AG04450 (cell line): ENCODE measurements around the gene ITGA5. TPM values are rescaled to one million over a fixed set of nuclear protein-coding genes. Genes with fewer than 3 reads are reported as not detected.

Experiments used
- CTCF ChIA-PET: fragments of 300-600, 350-600 bp; formaldehyde crosslinking; extraction: SDS; loops from one replicate; lab custom pipeline; 2022; ENCODE audit warnings: antibody characterized with exemption, inconsistent platforms; lab: Charles Lee
- POLR2A ChIA-PET: fragments of 350-600 bp; formaldehyde crosslinking; extraction: SDS; loops from one replicate; lab custom pipeline; 2021; ENCODE audit warnings: antibody characterized with exemption, inconsistent platforms; lab: Yijun Ruan, JAX
- DNase-seq: peaks from one replicate; pipeline ENCODE4 v3.0.0-alpha.2; 2011; ENCODE audit warnings: low read depth, low spot score
- H3K27ac ChIP-seq: one replicate; pipeline ENCODE4 v1.5.1; 2012; ENCODE audit warnings: low read depth, low read length, control low read depth
- H3K27me3 ChIP-seq: one replicate; pipeline ENCODE4 v1.6.0; 2012; ENCODE audit warnings: low read length; ENCODE audit not compliant: control insufficient read depth, insufficient read depth
- H3K4me3 ChIP-seq: 2 replicates; pipeline ENCODE4 v1.5.1; 2011; ENCODE audit warnings: mild to moderate bottlenecking, low read depth, low read length, control low read depth
- H3K9me3 ChIP-seq: 2 replicates; pipeline ENCODE4 v1.5.1; 2012; ENCODE audit warnings: low read length; ENCODE audit not compliant: control insufficient read depth, insufficient read depth
- CTCF ChIP-seq: IDR thresholded peaks from 2 replicates; pipeline ENCODE4 v1.5.1; 2011; ENCODE audit warnings: low read depth, low read length, control low read depth, inconsistent platforms
- polyA plus RNA-seq: library from polyadenylated mRNA; depleted of rRNA; stranded (reverse); fragments of >200 nt; gene quantifications from 2 replicates; pipeline ENCODE4 v1.2.3, GENCODE V29; 2011; rRNA removed

The ITGA5 gene
- polyA plus RNA-seq, 1 experiment: 160 TPM

GRCh38 chr12:54351341-54351740 is 67.7 kb downstream of the ITGA5 start:
- H3K4me3 ChIP-seq: no peak overlapping the region
- peak overlapping the region; percentile 89 for H3K27ac ChIP-seq
- H3K9me3 ChIP-seq: no peaks in the 10 kb centered on the region
- TF ChIP-seq CTCF: no peak
- H3K27me3 ChIP-seq: no peaks in the 10 kb centered on the region
- DNase-seq: no peak
- ChIA-PET POLR2A (no interaction called here), CTCF (interaction anchor here (1.0 to 1.4 kb wide), 3 partner anchors 15 to 137 kb away, joined by 4 to 7 read pairs (median 6); no protein-coding TSS in a partner anchor)

DNA sequence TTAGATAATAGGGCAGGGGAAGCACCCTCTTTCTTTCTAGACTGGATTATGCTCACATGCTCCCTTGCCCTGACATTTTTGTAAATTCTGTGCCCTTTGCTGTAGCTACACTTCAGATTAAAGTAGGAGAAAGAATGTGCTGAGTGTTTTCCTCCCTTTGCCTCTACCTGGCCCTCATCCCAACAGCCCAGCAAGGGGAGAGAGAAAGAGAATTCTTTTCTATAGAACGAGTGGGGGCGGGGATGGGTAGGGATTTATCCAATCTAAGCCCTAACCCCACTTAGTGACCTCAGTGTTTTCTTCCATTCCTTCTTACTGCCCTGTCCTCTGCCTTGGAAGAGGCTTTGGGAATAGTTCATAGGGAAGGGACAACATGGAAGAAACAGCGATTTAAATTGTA is 68.3 kb downstream of the ITGA5 start:
- no peak overlapping the region for H3K4me3 ChIP-seq
- no peak for DNase-seq
- no peak for TF ChIP-seq CTCF
- no peaks in the 10 kb centered on the region for H3K27me3 ChIP-seq
- CTCF ChIA-PET: interaction anchor here (1.0 to 1.4 kb wide), 3 partner anchors 14 to 136 kb away, joined by 4 to 7 read pairs (median 6); no protein-coding TSS in a partner anchor
- no peaks in the 10 kb centered on the region for H3K9me3 ChIP-seq
- POLR2A ChIA-PET: no interaction called here
- H3K27ac ChIP-seq: no peak overlapping the region

DNA sequence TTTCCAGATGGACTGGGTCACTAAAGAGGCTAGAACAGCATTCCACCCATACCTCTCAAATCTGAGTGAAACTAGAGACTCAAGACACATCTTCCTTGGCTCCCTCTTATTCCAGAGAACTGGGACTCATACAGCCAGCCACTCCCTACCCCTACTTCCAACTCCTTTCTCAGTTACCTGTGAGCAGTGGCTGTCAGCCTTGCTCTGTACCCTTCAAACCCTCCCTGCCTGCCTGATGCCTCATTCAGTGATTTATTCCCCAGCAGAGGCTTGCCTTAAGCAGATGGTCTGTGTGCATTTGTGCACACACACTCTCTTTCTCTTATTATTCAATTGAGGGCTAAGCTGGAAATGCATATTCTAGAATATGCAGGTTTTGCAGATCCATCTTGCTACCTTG is 69.4 kb downstream of the ITGA5 start:
- POLR2A ChIA-PET: no interaction called here
- CTCF ChIA-PET: interaction anchor here (0.9 to 1.5 kb wide), 3 partner anchors 12 to 25 kb away, joined by 3 to 5 read pairs (median 3); partner anchors contain the start of gene COPZ1
- Histone ChIP-seq H3K9me3 (no peaks in the 10 kb centered on the region), H3K27ac (peak overlapping the region; percentile 3), H3K4me3 (no peak overlapping the region), H3K27me3 (no peaks in the 10 kb centered on the region)
- TF ChIP-seq CTCF: no peak
- no peak for DNase-seq

DNA sequence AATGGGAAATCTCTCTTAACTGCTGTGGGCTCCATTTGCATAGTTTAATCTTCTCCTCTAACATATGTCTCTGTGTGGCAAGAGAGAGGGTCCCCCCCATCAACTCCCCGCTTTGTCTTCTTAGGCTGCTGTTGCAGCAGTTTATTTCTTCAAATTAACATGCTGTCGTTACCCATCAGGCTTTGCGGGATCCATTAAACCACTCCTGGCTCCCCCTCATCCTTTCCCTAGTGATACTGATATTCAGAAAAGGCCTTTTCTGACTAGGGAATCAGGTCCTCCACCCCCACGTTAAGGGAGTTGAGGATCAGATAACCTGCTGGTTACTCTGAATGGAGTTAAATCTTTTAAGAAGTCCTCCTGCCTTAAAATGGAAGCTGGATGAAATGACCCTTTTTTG is 70.0 kb downstream of the ITGA5 start:
- POLR2A ChIA-PET: no interaction called here
- no peaks in the 10 kb centered on the region for H3K27me3 ChIP-seq
- no peaks in the 10 kb centered on the region for H3K9me3 ChIP-seq
- no peak for DNase-seq
- CTCF ChIA-PET: interaction anchor here (0.9 to 1.5 kb wide), 3 partner anchors 11 to 24 kb away, joined by 3 to 5 read pairs (median 3); partner anchors contain the start of gene COPZ1
- H3K27ac ChIP-seq: no peak overlapping the region
- no peak for TF ChIP-seq CTCF
- H3K4me3 ChIP-seq: no peak overlapping the region

Other genes with a start within 250 kb of the ITGA5 start
- gene SMUG1, start 230.3 kb downstream of the ITGA5 start, polyA plus RNA-seq: 26.9 and 31.5 TPM in 2 replicates
- 49.0 and 62.3 TPM in 2 replicates for gene CBX5, start 139.1 kb downstream of the ITGA5 start, polyA plus RNA-seq
- gene HNRNPA1, start 138.5 kb downstream of the ITGA5 start, polyA plus RNA-seq: 741 and 845 TPM in 2 replicates
- gene NFE2, start 118.3 kb downstream of the ITGA5 start, polyA plus RNA-seq: 0.25 and 0.37 TPM in 2 replicates
- gene COPZ1, start 94.1 kb downstream of the ITGA5 start, polyA plus RNA-seq: 355 and 404 TPM in 2 replicates
- not detected in 2 replicates for gene GPR84, start 54.8 kb downstream of the ITGA5 start, polyA plus RNA-seq
- gene ZNF385A, start 34.5 kb downstream of the ITGA5 start, polyA plus RNA-seq: 1.5 and 2.8 TPM in 2 replicates
- gene GTSF1, start 54.3 kb upstream of the ITGA5 start, polyA plus RNA-seq: not detected in 2 replicates
- gene NCKAP1L, start 78.5 kb upstream of the ITGA5 start, polyA plus RNA-seq: not detected in 2 replicates
- gene PDE1B, start 130.3 kb upstream of the ITGA5 start, polyA plus RNA-seq: not detected in 2 replicates
- gene PPP1R1A, start 169.4 kb upstream of the ITGA5 start, polyA plus RNA-seq: not detected in 2 replicates
- gene LACRT, start 215.6 kb upstream of the ITGA5 start, polyA plus RNA-seq: not detected in 2 replicates
- not detected in 2 replicates for gene DCD, start 229.1 kb upstream of the ITGA5 start, polyA plus RNA-seq